ENCODE data around the gene SLCO6A1.

Gene SLCO6A1

GRCh38 chr5:102451082-102451481 is 47.7 kb downstream of the SLCO6A1 start:
- TF ChIP-seq CTCF (IDR thresholded peaks at IDR 0.05; ENCODE audit: low read length, missing control alignments): no peak
- no peak overlapping the region for H3K4me3 ChIP-seq (replicated peaks; ENCODE audit: low read depth, low read length)
- DNase-seq (ENCODE audit: low read depth): no peak

DNA sequence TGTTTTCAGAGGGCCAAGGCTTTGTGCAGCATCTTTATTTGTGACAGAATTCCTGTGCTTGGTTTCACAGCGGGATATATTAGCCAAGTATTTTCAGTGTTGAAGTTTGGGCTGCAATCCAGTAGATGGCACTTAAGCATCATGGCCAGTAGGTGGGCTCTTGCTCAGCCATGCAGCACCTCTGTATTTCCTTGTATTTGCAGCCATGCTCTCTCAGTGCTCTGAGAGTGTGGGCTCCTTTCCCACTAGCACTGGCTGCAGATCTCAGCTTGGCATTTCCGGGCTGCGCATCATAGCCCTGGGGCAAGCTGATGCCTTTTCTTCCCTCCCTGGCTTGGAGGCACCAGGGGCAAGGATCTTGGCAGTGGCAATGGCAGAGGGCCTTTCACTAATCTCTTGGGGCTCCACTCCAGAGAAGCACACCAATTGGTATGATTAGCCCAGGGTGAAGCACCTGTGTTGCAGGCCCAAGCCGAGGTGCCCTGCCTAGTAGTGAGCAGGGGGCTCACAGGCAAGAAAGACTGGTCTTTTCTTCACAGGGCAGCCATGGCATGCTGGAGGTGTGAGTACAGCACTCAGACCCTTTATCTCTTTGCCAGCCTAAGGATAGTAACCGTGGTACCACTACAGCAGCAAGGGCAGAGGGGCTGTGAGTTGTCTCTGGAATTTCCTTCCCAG is 48.3 kb downstream of the SLCO6A1 start:
- no peak overlapping the region for H3K4me3 ChIP-seq (replicated peaks; ENCODE audit: low read depth, low read length)
- peak; percentile 0 for DNase-seq (ENCODE audit: low read depth)
- no peak for TF ChIP-seq CTCF (IDR thresholded peaks at IDR 0.05; ENCODE audit: low read length, missing control alignments)

DNA sequence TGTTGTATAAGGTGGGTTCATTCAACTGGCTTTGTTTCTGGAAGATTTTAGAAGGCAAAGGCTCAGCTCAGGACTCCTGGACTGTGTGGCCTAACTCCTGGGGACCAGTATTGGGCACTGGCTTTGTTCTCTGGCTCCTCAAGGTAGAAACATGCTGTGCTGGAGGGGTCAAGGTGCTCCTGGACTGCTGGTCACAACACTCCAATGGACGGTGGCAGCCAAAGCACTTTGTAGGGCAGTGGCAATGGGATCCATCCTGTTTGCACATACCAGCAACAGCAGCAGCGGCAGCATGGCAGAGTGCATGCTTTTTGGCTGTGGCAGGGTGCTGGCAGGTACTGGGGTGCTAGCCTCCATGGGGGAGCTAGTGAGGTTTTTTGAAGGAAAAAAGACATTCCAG is 65.3 kb downstream of the SLCO6A1 start:
- DNase-seq (ENCODE audit: low read depth): no peak
- no peak for TF ChIP-seq CTCF (IDR thresholded peaks at IDR 0.05; ENCODE audit: low read length, missing control alignments)

DNA sequence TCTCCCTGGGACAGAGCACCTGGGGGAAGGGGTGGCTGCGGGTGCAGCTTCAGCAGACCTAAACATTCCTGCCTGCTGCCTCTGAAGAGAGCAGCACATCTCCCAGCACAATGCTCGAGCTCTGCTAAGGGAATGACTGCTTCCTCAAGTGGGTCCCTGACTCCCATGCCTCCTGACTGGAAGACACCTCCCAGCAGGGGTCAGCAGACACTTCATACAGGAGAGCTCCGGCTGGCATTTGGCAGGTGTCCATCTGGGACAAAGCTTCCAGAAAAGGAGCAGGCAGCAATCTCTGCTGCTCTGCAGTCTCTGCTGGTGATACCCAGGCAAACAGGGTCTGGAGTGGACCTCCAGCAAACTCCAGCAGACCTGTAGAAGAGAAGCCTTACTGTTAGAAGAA is 77.2 kb downstream of the SLCO6A1 start:
- no peak for DNase-seq (ENCODE audit: low read depth)
- no peak for TF ChIP-seq CTCF (IDR thresholded peaks at IDR 0.05; ENCODE audit: low read length, missing control alignments)
- H3K4me3 ChIP-seq (replicated peaks; ENCODE audit: low read depth, low read length): no peak overlapping the region

More for the DNA sequence above, 65.3 kb downstream of the SLCO6A1 start:
- H3K4me3 ChIP-seq (replicated peaks; ENCODE audit: low read depth, low read length): no peak overlapping the region

DNA sequence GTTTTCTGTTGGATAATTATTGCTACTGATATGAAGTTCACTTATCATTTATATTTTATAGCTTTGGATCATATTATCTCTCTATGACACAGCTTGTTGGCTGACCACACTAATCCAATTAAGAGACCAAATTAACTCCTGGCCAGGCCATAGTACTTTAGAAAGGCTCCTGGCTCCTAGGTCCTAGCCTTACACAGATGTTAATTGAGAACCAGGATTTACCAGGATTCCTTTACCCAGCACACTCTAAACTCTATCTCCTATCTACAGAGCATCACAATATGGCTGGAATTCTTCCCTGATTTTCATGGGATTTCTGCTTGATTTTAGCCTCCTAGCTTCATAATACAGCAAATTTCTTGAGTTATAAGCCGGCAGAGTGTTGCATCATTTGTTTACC is 80.3 kb downstream of the SLCO6A1 start:
- no peak overlapping the region for H3K4me3 ChIP-seq (replicated peaks; ENCODE audit: low read depth, low read length)
- DNase-seq (ENCODE audit: low read depth): no peak
- TF ChIP-seq CTCF (IDR thresholded peaks at IDR 0.05; ENCODE audit: low read length, missing control alignments): no peak

GRCh38 chr5:102414448-102414847 is 84.4 kb downstream of the SLCO6A1 start:
- no peak overlapping the region for H3K4me3 ChIP-seq (replicated peaks; ENCODE audit: low read depth, low read length)
- TF ChIP-seq CTCF (IDR thresholded peaks at IDR 0.05; ENCODE audit: low read length, missing control alignments): no peak
- no peak for DNase-seq (ENCODE audit: low read depth)

DNA sequence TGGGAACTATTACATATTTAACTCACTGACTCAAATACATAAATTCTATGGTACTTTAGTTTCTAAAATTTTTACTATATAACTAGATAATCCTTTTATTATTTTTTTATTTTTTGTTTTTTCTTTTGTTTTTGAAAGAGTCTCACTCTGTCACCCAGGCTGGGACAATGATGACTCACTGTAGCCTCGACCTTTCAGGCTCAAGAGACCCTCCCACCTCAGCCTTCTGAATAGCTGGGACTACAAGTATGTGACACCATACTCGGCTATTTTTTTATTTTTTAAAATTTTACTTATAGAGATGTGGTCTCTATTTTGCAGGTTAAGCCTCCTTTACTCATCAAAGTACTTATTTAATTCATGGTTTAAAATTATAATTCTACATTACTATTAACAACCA is 110.6 kb downstream of the SLCO6A1 start:
- TF ChIP-seq CTCF (IDR thresholded peaks at IDR 0.05; ENCODE audit: low read length, missing control alignments): no peak
- no peak overlapping the region for H3K4me3 ChIP-seq (replicated peaks; ENCODE audit: low read depth, low read length)
- DNase-seq (ENCODE audit: low read depth): no peak

All from fibroblast of pulmonary artery (primary cell).